ENCODE measurements around the gene CACNA1F.

Gene CACNA1F

GRCh38 chrX:49233176-49233575, at the start of gene CACNA1F:
CACNA1F (minus strand) TSS chrX:49233340; CDS start chrX:49233309, 31 bp downstream.
- DNase-seq: no peak

- no peak for DNase-seq
These were observed 49.5 kb upstream of the CACNA1F start for GRCh38 chrX:49282647-49283011.

- no peak for DNase-seq
These were observed 44.9 kb upstream of the CACNA1F start for GRCh38 chrX:49278081-49278480.

GRCh38 chrX:49277535-49277830, 44.3 kb upstream of the CACNA1F start:
- no peak for DNase-seq

- no peak for DNase-seq
These were observed 43.8 kb upstream of the CACNA1F start for GRCh38 chrX:49276671-49277534.

GRCh38 chrX:49276207-49276606, 43.1 kb upstream of the CACNA1F start:
- DNase-seq: no peak

GRCh38 chrX:49273181-49273727, 40.1 kb upstream of the CACNA1F start:
- no peak for DNase-seq

- DNase-seq: no peak
These were observed 39.3 kb upstream of the CACNA1F start for GRCh38 chrX:49272421-49272820.

GRCh38 chrX:49271341-49271740, 38.2 kb upstream of the CACNA1F start:
- peak; percentile 62 for DNase-seq

GRCh38 chrX:49270249-49270921, 37.2 kb upstream of the CACNA1F start:
- DNase-seq: peak; percentile 54

- DNase-seq: no peak
These were observed 36.7 kb upstream of the CACNA1F start, which contains the start of gene PPP1R3F for GRCh38 chrX:49269767-49270248. PPP1R3F (plus strand) TSS chrX:49269793; CDS start chrX:49269870, 77 bp downstream.

- DNase-seq: peak; percentile 99
These were observed 36.0 kb upstream of the CACNA1F start for GRCh38 chrX:49269010-49269766.

GRCh38 chrX:49268702-49269009, 35.5 kb upstream of the CACNA1F start:
- no peak for DNase-seq

GRCh38 chrX:49266523-49267445, 33.6 kb upstream of the CACNA1F start:
- no peak for DNase-seq

- no peak for DNase-seq
These were observed 31.3 kb upstream of the CACNA1F start, which contains the start of gene FOXP3 for GRCh38 chrX:49264460-49264859. FOXP3 (minus strand) TSS chrX:49264710; CDS start chrX:49258505, 6,205 bp downstream.

GRCh38 chrX:49263631-49264030, 30.5 kb upstream of the CACNA1F start:
- no peak for DNase-seq

- no peak for DNase-seq
These were observed 29.5 kb upstream of the CACNA1F start for GRCh38 chrX:49262603-49263002.

- no peak for DNase-seq
These were observed 27.3 kb upstream of the CACNA1F start for GRCh38 chrX:49260221-49260985.

- DNase-seq: no peak
These were observed 25.6 kb upstream of the CACNA1F start for GRCh38 chrX:49258749-49259124.

GRCh38 chrX:49257846-49258748, 25.0 kb upstream of the CACNA1F start:
- DNase-seq: no peak
